SK-N-SH (cell line): Measurements from ENCODE around the gene NTM.

Experiments
- SMC3 ChIP-seq: IDR thresholded peaks from 2 replicates; pipeline ENCODE4 v1.6.1; 2012; ENCODE audit warnings: low read depth, low read length, improper control_type of control experiment
- TEAD4 ChIP-seq: IDR thresholded peaks from 2 replicates; pipeline ENCODE4 v1.4.0; 2012; ENCODE audit warnings: mild to moderate bottlenecking, borderline replicate concordance; ENCODE audit not compliant: insufficient read depth
- TF ChIP-seq, protein P1 (sequence below): fragments of 200-600 bp; sonication (generic); IDR thresholded peaks from 2 replicates; pipeline ENCODE4 v1.6.1; 2017; ENCODE audit warnings: antibody characterized with exemption, mild to moderate bottlenecking, moderate library complexity
- TF ChIP-seq, protein P2 (sequence below): IDR thresholded peaks from 2 replicates; pipeline ENCODE4 v1.4.0; 2012; ENCODE audit warnings: low read depth

DNA sequence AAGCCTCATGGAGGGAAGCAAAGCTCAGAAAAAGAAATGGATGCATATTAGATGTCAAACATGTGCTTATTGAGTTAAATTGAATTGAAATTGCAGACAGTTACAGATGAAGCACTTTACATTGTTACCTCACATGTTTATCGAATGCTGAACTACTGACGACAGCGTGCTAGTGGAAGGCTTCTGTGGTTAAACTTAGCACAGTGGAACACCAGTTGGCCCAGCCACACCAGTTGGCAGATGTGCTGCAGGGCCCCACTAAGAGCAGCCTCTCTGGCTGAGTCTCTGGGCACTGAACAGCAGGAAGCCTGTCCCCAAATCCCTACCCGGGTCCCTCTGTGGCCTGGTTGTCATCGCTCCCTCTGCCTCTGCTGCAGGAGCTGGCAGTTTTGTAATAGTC lies 242.1 kb downstream of the NTM start:
- no peak for TF ChIP-seq SMC3
- no peak for TF ChIP-seq TEAD4
- TF ChIP-seq, protein P1, sequence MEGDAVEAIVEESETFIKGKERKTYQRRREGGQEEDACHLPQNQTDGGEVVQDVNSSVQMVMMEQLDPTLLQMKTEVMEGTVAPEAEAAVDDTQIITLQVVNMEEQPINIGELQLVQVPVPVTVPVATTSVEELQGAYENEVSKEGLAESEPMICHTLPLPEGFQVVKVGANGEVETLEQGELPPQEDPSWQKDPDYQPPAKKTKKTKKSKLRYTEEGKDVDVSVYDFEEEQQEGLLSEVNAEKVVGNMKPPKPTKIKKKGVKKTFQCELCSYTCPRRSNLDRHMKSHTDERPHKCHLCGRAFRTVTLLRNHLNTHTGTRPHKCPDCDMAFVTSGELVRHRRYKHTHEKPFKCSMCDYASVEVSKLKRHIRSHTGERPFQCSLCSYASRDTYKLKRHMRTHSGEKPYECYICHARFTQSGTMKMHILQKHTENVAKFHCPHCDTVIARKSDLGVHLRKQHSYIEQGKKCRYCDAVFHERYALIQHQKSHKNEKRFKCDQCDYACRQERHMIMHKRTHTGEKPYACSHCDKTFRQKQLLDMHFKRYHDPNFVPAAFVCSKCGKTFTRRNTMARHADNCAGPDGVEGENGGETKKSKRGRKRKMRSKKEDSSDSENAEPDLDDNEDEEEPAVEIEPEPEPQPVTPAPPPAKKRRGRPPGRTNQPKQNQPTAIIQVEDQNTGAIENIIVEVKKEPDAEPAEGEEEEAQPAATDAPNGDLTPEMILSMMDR = no peak
- TF ChIP-seq, protein P2, sequence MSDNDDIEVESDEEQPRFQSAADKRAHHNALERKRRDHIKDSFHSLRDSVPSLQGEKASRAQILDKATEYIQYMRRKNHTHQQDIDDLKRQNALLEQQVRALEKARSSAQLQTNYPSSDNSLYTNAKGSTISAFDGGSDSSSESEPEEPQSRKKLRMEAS = no peak
